MM.1S (cell line): ENCODE measurements around the gene NUP35.

ENCODE experiments used
- DNase-seq: peaks from one replicate; pipeline ENCODE4 v3.0.0-alpha.2; 2015
- H2AFZ ChIP-seq: fragments of 300-600 bp; sonication (generic); 2 replicates; pipeline ENCODE4 v1.6.0; 2016; ENCODE audit warnings: antibody characterized with exemption, low read length
- H3F3A ChIP-seq: fragments of 300-600 bp; sonication (generic); 2 replicates; pipeline ENCODE4 v1.6.1; 2016; ENCODE audit warnings: mild to moderate bottlenecking, antibody characterized with exemption, low read length, moderate library complexity, mixed read lengths; ENCODE audit not compliant: insufficient read depth
- H3K27ac ChIP-seq: fragments of 300-600 bp; sonication (generic); 2 replicates; pipeline ENCODE4 v1.5.1; 2016; ENCODE audit warnings: mild to moderate bottlenecking, low read length
- H3K27me3 ChIP-seq: fragments of 300-600 bp; sonication (generic); replicated peaks from 2 replicates; pipeline ENCODE4 v1.6.0; 2016; ENCODE audit warnings: low read length; ENCODE audit not compliant: insufficient read depth
- H3K36me3 ChIP-seq: fragments of 300-600 bp; sonication (generic); replicated peaks from 2 replicates; pipeline ENCODE4 v1.6.1; 2016; ENCODE audit warnings: mild to moderate bottlenecking, low read length, mixed read lengths; ENCODE audit not compliant: insufficient read depth
- H3K4me1 ChIP-seq: fragments of 300-600 bp; sonication (generic); 2 replicates; pipeline ENCODE4 v1.6.1; 2016; ENCODE audit warnings: low read length, mixed read lengths
- H3K4me2 ChIP-seq: fragments of 300-600 bp; sonication (generic); 2 replicates; pipeline ENCODE4 v1.6.0; 2016; ENCODE audit warnings: low read depth, low read length
- H3K4me3 ChIP-seq: fragments of 300-600 bp; sonication (generic); 2 replicates; pipeline ENCODE4 v1.5.1; 2016; ENCODE audit warnings: low read length, mixed read lengths
- H3K79me2 ChIP-seq: fragments of 300-600 bp; sonication (generic); 2 replicates; pipeline ENCODE4 v1.6.1; 2016; ENCODE audit warnings: mixed run types, low read length, mixed read lengths
- H3K9ac ChIP-seq: fragments of 300-600 bp; sonication (generic); 2 replicates; pipeline ENCODE4 v1.6.1; 2016; ENCODE audit warnings: low read length, mixed read lengths
- H3K9me2 ChIP-seq: fragments of 300-600 bp; sonication (generic); replicated peaks from 2 replicates; pipeline ENCODE4 v1.6.1; 2016; ENCODE audit warnings: mild to moderate bottlenecking, low read length, mixed read lengths; ENCODE audit not compliant: insufficient read depth
- H3K9me3 ChIP-seq: fragments of 300-600 bp; sonication (generic); replicated peaks from 2 replicates; pipeline ENCODE4 v1.6.1; 2016; ENCODE audit warnings: mild to moderate bottlenecking, low read length, mixed read lengths; ENCODE audit not compliant: insufficient read depth
- H4K20me1 ChIP-seq: fragments of 300-600 bp; sonication (generic); 2 replicates; pipeline ENCODE4 v1.6.1; 2016; ENCODE audit warnings: mild to moderate bottlenecking, low read length, moderate library complexity, mixed read lengths; ENCODE audit not compliant: insufficient read depth
- EZH2 ChIP-seq: fragments of 300-600 bp; sonication (generic); optimal IDR thresholded peaks from 2 replicates; pipeline ENCODE3; 2017; ENCODE audit warnings: low read depth, mild to moderate bottlenecking, antibody characterized with exemption, low read length, mixed read lengths
- EZH2phosphoT487 ChIP-seq: fragments of 300-600 bp; sonication (generic); IDR thresholded peaks from 2 replicates; pipeline ENCODE4 v1.6.1; 2018; ENCODE audit warnings: antibody characterized with exemption, low read length
- TF ChIP-seq, protein P1 (sequence below): fragments of 300-600 bp; sonication (generic); IDR thresholded peaks from 2 replicates; pipeline ENCODE4 v1.5.1; 2016; ENCODE audit warnings: antibody characterized with exemption, low read length, mixed read lengths

NUP35 gene

DNA sequence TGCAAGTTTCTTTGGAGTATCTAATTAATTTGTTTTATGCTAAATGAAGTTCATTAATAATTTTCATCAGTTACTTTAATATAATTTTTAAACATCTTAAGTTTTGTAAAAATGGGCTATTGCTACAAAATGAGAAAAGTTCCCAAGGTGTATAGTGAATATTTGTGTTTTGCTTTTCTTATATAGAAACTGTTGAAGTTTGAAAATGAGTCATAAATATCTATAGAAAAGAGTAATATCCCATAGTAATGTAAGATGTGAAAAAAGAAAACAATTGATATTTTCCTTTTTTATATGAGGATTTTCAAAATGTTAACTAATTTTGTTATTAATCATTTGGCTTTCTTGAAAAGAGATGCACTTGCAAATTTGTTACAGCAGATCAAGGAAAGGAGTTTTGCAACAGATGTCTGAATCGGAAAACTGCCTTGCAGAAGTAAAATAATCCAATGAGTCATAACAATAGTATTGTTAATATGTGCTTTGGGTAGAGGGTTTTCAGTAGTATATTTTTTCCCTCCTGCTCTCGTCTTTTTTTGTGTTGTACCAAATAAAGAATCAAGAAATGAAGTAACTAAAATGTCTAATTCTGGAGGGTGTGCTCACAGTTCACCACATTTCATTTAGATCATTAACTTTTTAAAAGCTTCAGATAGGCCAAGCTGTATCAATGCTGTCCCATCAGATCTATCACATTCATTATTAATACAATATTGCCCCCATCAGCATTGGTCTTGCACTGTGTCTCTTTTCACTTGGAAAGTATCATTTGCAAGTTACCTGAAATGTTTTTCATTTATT is 30.2 kb upstream of the NUP35 start:
- H3K9ac ChIP-seq = no peak overlapping the region
- H3K4me3 ChIP-seq = no peak overlapping the region
- no peak overlapping the region for H2AFZ ChIP-seq

DNA sequence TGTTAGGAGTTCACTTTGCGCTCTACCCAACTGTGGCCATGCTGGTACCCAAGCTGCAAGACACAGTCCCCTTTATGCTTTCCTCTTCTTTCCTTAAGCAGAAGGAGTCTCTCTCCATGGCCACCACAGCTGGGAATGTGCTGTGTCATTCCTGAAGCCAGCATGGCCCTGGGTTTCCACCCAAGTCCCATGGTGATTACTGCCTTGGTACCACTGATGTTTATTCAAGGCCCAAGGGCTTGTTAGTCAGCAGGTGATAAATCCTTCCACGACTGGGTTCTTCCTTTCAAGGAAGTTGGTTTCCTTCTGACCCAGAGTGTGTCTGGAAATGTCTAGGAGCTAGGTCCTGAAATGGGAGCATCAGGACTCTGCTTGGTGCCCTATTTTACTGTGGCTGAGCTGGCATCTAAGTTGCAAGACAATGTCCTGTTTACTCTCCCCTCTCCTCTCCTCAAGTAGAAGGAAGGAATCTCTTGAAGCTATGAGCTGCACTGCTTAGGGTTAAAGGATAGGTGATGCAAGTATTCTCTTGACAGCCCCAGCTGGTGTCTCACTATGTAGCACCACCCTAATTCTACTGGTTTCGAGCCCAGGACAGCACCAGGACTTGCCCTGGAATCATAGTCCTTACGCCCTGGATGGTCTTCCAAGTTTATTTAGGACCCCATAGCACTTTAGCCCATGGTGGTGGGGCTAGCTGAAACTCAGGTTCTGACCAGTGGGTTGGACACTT is 18.7 kb upstream of the NUP35 start:
- no peaks in the 10 kb centered on the region for H3K79me2 ChIP-seq
- H3K9me2 ChIP-seq = no peaks in the 10 kb centered on the region
- H3K9me3 ChIP-seq = no peaks in the 10 kb centered on the region
- no peaks in the 10 kb centered on the region for H4K20me1 ChIP-seq
- H3K27me3 ChIP-seq = no peaks in the 10 kb centered on the region
- H2AFZ ChIP-seq = no peak overlapping the region
- no peaks in the 10 kb centered on the region for H3K36me3 ChIP-seq
- no peak overlapping the region for H3K4me2 ChIP-seq
- no peak overlapping the region for H3K9ac ChIP-seq
- H3F3A ChIP-seq = no peaks in the 10 kb centered on the region
- no peak overlapping the region for H3K27ac ChIP-seq
- DNase-seq = no peak
- TF ChIP-seq EZH2phosphoT487 = no peak
- TF ChIP-seq, protein P1, sequence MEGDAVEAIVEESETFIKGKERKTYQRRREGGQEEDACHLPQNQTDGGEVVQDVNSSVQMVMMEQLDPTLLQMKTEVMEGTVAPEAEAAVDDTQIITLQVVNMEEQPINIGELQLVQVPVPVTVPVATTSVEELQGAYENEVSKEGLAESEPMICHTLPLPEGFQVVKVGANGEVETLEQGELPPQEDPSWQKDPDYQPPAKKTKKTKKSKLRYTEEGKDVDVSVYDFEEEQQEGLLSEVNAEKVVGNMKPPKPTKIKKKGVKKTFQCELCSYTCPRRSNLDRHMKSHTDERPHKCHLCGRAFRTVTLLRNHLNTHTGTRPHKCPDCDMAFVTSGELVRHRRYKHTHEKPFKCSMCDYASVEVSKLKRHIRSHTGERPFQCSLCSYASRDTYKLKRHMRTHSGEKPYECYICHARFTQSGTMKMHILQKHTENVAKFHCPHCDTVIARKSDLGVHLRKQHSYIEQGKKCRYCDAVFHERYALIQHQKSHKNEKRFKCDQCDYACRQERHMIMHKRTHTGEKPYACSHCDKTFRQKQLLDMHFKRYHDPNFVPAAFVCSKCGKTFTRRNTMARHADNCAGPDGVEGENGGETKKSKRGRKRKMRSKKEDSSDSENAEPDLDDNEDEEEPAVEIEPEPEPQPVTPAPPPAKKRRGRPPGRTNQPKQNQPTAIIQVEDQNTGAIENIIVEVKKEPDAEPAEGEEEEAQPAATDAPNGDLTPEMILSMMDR = no peak
- TF ChIP-seq EZH2 = no peak
- H3K4me1 ChIP-seq = no peaks in the 10 kb centered on the region
- H3K4me3 ChIP-seq = no peak overlapping the region

More for the DNA sequence above, 30.2 kb upstream of the NUP35 start:
- Histone ChIP-seq H3F3A (no peaks in the 10 kb centered on the region), H3K36me3 (no peaks in the 10 kb centered on the region), H3K27ac (no peak overlapping the region), H3K4me2 (no peak overlapping the region), H3K27me3 (no peaks in the 10 kb centered on the region), H3K79me2 (no peaks in the 10 kb centered on the region), H3K9me2 (no peaks in the 10 kb centered on the region), H4K20me1 (no peaks in the 10 kb centered on the region), H3K4me1 (no peaks in the 10 kb centered on the region), H3K9me3 (no peaks in the 10 kb centered on the region)
- no peak for DNase-seq
- TF ChIP-seq EZH2 = no peak
- TF ChIP-seq EZH2phosphoT487 = no peak
- TF ChIP-seq, protein P1 = no peak

DNA sequence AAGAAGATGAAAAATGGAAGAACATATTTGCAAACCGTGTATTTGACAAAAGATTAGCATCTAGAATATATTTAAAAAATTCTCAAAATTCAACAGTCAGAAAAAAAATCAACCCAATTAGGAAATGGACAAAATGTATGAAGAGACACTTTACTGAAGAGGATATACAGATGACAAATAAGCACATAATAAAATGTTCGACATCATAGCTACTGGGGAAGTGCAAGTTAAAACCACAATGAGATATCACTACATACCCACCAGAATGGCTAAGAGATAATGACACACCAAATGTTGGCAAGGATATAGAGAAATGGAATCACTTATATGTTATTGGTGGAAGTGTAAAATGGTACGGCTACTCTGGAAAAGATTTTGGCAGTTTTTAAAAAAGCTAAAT is 11.7 kb upstream of the NUP35 start:
- DNase-seq = no peak

More for the DNA sequence above, 11.7 kb upstream of the NUP35 start:
- no peak overlapping the region for H3K4me3 ChIP-seq
- H2AFZ ChIP-seq = no peak overlapping the region
- no peaks in the 10 kb centered on the region for H4K20me1 ChIP-seq
- no peak for TF ChIP-seq EZH2phosphoT487
- TF ChIP-seq, protein P1 = no peak
- no peak for TF ChIP-seq EZH2
- H3K4me2 ChIP-seq = no peak overlapping the region
- H3K4me1 ChIP-seq = no peaks in the 10 kb centered on the region
- no peaks in the 10 kb centered on the region for H3K9me2 ChIP-seq
- H3K27ac ChIP-seq = no peak overlapping the region
- H3K9ac ChIP-seq = no peak overlapping the region
- no peaks in the 10 kb centered on the region for H3K79me2 ChIP-seq
- no peaks in the 10 kb centered on the region for H3K27me3 ChIP-seq
- H3F3A ChIP-seq = no peaks in the 10 kb centered on the region
- H3K36me3 ChIP-seq = no peaks in the 10 kb centered on the region
- no peaks in the 10 kb centered on the region for H3K9me3 ChIP-seq
